HTERT RPE-1 (cell line): ENCODE data around the gene FMOD.

Experiments
- in situ Hi-C: fragments of 300-500 bp; cut with MboI; formaldehyde crosslinking; loops from 4 replicates; pipeline ENCODE4 v1.14.3; 2020; ENCODE audit warnings: low sequenced_read_pairs

Gene FMOD

DNA sequence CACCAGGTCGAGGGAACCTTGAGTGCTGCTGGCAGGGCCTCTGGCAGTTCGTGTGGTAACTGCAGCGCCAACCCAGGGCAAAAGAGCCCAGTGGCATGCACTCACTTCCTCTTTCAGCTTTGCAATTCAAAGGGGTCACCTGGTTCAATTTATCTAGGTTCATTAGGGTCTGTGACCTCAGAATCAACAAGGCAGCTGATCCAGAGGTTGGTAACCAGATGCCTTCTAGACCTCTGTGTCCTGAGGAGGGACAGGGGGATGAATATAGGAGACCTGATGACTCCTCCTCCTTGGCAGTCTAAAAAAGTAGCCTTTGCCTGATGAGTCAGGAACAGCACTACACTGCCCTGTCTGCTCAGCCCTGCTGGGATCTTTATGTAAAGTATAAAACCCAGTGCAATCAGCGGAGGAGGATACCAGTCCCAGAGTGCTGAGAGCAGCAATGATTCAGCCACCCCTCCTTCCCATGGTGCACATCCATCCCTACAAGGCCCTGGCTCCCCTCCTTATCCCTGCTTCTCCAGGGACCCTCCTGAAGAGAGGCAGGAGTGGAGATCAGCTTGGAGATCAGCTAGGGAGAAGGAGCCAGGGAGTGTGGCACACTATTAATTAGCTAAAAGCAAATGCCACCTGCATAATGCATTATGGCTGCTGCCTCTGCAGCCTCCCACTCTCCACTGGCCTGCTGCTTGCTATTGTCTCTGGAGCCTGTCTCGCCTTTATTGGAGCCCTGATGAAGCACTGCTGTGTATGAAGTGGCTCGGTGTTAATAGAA lies 11.2 kb upstream of the FMOD start:
- in situ Hi-C loops = no loop called here

DNA sequence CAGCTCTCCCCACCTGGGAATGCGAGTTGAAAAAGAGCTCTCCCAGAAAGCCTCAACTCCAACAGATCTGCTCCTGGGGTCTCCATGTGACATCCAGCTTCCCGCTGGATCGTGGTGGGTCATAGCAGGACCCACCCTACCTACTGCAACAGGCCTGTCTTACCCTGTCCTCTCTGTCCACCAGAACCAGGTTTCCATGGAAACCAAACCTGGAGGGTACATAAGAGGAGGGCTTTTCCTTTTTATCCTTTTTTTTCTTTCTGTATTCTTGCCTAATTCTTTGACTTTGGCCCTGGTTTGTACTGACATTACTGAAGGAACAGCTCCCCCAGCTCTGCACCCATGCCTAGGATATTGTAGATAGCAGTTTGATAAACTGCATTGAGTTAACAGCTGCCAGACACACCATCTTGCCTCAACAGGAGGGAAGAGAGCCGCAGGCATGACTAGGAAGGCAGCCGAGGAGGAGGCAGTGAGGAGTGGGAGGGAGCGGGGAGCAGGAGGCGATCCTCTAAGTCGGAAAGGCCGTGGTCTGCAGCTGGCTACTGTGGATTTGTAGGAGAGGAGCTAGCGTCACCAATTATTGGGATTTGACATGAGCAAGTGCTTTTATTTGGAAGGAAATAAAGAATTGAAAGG lies 9.7 kb upstream of the FMOD start:
- in situ Hi-C loops = no loop called here

DNA sequence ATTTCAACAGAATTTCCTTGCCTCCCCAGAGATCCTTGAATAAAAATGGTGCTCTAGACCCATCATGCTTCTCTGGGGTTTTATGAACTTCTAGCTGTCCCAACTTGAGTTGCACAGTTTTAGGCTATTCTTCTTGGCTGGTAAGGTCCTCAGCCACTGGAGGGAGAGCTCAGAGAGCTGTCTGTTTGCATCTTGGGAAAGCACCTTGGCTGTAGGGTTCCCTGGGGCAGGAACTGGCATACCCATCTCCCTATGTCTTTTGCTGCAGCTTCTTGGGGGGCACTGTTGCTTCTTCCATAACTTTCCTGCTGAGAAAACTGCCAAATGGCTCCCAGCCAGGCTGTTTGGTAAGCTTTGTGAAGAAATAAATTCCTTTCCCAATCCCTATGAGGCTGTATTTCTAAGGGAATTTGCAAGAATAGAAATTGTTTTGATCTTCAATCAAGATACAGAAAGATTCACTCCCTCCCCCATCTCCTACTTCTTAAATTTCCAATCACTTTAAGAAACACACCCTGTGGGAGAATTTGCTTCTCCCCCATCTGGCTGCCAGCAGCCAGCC lies 8.2 kb upstream of the FMOD start:
- in situ Hi-C loops = no loop called here

DNA sequence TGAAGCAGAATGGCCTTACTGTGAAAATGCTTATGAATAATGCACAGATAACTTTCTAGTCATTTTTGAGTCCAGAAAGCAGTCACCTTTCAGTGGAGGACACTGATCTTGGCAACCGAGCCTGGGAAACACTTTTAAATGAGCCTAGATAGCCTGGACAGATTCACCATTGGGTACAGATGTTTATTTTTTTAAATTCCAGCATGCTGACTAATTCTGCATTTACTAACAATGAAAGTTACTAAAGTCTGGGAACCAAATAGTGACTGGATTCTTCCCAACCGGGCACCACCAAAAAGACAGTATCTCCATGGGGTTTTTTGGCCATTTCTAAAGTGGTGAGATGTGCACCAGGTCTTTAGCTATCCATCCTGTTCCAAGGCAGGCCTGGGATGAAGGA lies 3.3 kb upstream of the FMOD start:
- in situ Hi-C loops = no loop called here

DNA sequence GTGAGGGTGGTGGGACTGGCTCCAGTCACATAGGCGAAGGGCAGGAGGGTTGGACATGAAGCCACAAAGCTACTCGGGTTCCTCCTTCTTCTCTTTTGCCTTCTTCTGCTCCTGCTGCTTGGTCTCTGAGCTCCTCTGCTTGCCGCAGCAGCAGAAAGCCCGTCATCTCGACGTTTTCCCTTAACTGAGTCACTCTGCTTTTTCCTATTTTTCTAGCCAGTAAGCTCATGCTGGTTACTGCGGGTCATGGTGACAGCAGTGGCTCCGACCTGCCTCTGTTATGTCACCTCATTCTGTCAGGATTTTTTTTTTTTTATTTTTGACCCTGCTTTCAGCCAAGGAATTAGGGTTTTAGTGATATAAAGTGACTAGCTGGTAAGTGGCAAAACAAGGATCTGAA lies 2.6 kb upstream of the FMOD start:
- in situ Hi-C loops = no loop called here

DNA sequence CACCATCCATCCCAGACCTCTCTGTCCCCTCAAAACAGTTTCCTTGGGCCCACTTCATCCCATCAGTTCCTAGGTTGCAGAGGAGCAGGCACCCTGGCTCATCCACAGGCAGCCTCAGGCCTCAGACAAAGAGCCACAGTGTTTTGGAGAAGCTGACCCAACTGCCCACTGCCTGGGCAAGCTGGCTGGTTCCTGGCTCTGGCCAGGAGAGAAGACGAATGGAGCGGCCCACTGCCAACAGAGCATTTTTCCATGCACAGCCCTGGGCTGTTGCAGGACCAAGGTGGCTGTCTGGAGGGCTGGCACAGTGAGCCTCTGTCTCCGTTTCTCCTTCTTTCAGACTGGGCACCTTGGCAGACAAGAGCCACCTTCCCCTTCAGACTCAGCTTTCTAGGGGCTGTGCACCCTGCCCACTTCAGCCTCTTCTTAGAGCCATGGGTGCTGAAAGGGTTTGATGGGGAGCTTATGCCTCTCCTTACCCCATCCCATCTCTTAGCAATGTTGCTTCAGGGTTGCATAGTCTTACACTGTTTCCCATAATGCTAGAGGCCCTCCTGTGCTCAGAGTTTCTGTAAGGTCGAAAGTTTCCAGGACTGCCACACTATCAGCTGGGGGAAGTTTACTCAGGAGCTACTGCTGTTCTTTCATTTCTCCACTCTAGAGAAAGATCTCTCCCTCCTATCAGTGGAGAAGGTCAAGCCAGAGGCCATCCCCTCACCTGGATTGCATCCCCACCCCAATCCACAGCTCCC lies 973 bp downstream of the FMOD start:
- in situ Hi-C loops = no loop called here

DNA sequence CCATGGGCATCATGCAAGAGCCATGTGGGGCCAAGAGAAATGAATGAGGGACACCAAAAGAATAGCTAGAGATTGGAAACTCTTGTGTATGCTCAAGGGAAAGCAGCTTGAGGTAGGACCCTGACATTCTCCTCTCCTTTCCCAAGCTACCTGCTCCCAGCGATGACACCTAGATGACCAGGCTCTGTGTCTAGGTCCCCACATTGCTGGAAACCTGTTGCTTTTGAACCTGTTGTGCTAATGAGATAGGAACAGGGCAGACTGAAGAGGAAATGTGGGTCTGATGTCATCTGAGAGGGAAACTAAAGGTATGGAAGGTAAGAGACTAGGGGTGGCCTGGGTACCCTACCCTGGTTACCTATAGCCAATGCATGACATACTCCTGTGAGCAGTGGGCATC lies 1.8 kb downstream of the FMOD start:
- in situ Hi-C loops = no loop called here

DNA sequence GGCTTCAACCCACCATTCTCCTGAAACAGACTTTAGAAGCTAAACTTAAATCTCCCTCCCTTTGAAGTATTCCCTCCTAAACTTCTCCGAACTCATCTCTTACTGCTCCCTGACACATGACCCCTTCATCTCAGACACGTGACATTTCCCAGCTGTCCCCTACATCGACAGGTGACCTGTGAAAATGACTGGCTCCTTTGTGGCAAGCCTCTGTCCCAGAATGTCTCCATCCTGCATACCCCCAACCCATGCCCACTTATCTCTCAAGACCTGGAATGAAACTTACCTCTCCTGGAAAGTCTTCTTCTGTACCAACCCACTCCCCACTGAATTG lies 4.2 kb downstream of the FMOD start:
- in situ Hi-C loops = no loop called here

DNA sequence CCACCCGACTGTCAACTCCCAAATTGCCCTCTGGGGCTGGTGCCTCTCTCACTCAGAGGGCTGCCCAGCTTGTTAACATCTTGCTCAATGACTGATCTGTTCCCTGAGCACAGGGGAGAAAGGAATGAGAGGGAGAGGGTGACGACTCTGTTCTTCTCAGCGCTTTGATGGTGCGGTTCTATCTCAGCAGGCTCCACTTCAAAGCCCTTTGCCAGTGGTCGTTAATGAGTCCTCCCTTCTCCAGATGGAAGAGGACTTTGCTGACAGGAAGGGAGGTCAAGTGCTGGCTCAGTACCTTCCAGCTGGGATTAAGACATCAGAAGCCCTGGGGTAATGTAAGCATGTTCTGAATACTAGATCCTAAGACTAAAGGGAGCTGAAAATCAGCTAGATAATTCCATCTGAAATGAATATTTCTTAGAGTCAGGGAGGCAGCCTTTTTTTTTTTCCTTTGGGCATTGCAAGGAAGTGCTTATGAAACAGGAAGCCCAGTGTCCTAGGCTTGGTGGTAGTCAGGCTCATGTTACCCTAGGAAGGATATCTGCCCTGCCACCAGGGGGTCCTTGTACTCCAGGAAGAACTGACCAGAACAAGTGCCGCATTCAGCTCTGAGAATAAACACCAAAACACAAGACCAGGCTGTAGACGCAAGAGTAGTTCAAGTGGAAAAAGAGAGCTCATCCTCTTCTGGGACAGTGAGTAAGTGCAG lies 4.7 kb downstream of the FMOD start:
- in situ Hi-C loops = no loop called here

DNA sequence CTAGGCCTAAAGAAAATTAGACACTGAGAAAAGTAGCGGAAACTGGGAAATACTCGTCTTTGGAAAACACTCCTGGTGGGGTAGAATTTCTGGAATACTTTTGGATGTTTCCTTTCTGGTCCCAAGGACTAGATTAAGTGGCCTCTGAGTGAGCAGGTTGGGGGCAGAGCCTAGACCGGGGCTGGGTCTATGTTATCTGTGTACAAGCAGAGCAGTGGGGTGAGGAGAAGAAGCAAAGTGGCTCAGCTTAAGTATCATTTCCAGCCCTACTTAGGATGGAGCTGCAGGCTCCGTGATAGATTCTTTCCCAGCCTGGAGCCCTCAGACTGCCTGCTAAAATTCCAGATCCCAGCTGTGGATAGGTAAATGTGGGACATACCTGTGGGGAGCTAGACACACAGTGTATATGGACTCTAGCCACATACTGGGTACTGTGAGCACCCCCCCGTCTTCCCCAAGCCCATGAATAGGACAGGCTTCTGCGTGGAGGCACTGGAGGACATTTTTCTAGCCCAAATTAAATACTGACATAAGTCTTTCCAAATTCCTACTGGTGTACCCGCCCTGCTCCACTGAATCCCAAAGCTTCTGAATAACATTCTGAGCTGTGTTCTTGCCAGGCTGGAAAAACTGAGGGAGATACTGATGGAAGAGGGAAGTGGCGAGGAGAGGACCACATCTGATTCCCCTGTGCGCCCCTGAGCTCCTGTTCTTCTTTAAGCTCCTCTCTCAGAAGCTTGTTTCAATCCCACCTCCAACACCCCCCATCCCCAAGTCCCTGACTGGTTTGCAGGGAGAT lies 6.8 kb downstream of the FMOD start:
- in situ Hi-C loops = no loop called here

DNA sequence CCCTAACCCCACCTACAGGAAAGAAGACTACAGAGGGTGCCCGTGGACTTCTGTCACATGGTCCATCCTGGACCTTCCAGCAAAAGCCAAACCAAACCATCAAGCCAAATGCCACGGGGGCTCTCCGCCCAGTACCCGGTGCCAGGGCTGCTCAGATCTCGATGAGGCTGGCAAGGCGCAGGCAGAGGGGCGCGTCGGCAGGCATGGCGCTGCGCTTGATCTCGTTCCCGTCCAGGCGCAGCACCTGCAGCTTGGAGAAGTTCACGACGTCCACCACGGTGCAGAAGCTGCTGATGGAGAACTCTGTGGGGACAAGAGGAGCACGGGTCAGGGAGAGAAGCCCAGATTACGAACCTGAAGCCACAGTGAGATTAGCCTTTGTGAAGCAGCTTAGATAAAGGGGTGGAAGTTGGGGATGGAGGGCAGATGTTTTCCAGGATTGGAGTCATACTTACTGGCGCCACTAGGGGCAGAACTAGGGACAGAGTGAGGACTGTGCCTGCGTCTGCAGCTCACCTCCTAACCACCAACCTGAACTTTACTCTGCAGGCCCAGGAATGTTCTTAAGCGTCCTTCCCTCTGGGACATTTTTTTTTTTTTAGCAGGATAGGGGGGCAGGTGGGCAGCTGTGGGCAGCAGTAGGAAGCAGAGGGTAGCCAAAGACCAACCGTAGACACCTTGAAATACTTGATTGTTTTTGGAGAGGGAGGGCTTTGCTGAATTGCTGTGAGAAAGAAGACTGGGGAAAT lies 8.6 kb downstream of the FMOD start:
- in situ Hi-C loops = no loop called here

DNA sequence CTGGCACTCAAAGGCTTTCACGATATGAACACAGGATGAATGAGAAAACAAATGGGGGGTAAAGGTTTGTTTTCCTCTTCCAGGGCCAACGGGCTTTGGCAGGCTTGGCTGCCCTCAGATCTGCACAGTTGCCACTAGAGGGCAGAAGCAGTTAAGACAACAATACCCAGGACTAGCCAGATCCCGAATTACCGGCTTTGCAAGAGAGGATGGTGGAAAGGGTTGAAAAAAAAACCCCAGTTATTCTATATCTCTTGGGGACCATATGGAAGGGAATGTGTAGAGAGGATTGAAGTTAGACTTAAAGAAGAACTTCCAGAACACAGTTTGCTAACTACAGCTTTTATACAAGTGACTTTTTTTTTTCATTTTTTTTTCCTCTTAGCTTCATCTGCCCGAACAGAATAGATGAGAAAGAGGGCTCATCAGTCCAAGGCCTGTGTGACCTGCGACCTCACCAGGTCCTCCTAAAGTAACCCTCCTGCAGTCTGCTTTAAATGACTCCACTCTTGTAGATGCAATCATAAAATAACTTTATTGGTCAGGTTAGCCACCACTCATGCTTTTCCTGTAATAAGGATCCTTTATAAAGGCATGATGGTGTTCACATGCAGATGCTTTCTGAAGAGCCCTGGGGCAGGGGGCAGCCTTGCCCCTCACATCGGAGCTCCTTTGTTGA lies 10.7 kb downstream of the FMOD start:
- in situ Hi-C loops = no loop called here

DNA sequence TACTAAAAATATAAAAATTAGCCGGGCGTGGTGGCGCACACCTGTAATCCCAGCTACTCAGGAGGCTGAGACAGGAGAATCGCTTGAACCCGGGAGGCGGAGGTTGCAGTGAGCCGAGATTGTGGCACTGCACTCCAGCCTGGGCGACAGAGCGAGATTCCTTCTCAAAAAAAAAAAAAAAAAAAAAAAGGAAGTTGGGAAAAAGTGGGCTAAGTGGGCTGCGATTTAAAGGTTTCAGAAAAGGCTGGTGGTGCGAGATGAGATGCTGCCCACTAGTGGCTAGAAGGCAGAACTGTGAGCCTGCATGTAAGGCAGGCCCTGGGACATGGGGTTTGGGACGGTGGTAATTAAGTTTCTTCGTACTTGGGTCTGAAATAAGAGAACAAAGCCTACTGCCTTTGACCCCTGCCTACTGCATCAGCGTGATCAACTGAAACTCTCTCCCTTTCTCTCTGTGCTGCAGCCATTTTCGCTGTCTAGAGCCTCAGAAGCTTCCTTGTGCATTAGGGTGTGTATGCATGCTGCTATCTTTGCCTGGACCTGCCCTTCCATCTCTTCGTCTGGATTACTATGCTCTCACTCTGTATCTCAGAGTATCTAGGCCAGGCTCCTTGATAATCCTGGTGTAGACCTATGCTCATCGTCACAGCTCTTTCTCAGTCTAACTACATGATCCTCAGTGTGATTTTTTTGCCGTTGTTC lies 12.4 kb downstream of the FMOD start:
- in situ Hi-C loops = no loop called here

DNA sequence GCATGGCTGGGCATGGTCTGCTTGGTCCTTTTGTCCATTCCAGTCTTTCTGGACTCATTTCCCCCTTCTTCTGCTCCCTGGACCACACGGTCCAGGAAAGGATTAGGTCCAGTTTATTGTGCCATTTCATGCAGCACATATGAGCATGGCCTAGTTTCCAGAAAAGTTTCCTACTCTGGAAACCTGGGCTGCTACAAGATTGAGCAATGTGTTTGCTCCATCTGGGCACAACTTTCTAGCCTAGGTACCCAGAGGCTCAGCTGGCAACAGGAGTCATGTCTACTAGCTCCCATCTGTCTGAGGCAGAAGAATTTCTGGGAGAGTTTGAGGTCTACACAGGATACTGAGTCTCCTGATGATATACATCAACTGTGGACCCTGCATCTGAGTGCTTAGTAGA lies 14.8 kb downstream of the FMOD start:
- in situ Hi-C loops = no loop called here

DNA sequence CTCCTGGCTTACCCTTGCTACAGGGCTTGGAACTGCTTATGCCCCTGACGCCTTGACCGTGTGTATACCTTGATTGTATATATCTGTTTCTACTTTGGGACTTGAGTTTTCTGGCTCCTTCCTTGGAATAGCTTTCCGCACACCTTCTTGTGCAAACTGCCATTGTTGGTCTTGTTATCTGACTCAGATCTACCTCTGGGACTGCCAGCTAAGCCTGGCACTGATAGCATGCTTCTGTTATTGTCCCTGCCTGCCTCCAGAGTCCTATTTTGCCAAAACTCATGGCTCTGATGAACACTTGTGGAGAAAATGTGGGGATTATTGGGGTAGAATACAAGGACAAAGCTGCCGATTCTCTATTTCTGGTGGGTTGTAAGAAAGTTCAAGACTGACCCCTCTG lies 15.4 kb downstream of the FMOD start:
- in situ Hi-C loops = no loop called here

DNA sequence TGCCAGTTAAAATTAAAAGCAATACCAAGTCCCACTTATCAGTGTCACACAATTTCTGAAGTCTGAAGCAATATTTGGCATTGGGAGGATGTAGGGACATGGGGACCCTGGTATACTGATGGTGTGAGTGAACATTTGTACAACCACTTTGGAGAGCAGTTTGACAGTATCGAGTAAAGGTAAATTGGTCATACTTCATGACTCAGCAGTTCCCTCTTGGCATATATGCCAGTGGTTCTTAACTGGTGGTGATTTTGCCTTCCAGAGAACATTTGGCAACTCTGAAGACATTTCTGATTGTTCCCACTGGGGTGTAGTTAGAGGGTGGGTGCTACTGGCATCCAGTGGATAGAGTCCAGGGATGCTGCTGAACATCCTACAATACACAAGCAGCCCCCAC lies 19.7 kb downstream of the FMOD start:
- in situ Hi-C loops = no loop called here

DNA sequence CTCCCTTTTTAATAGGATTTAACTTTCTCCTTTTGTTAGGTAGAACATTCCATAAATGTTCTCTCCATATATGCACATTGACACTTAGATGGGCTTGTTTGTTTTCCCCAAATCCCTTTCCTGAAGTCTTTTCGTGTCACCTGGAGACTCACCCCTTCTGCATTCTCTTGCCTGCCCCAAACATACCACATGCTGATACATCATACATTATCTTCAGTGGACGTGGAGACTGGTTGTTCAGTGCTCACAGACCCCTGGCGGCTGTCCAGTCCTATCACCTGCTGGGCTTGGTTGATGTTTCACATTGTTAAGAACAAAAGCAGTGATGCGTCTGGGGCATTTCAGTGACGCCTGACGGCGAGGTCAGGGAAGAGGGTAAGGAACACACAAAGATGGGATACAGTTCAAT lies 22.2 kb downstream of the FMOD start:
- in situ Hi-C loops = no loop called here

DNA sequence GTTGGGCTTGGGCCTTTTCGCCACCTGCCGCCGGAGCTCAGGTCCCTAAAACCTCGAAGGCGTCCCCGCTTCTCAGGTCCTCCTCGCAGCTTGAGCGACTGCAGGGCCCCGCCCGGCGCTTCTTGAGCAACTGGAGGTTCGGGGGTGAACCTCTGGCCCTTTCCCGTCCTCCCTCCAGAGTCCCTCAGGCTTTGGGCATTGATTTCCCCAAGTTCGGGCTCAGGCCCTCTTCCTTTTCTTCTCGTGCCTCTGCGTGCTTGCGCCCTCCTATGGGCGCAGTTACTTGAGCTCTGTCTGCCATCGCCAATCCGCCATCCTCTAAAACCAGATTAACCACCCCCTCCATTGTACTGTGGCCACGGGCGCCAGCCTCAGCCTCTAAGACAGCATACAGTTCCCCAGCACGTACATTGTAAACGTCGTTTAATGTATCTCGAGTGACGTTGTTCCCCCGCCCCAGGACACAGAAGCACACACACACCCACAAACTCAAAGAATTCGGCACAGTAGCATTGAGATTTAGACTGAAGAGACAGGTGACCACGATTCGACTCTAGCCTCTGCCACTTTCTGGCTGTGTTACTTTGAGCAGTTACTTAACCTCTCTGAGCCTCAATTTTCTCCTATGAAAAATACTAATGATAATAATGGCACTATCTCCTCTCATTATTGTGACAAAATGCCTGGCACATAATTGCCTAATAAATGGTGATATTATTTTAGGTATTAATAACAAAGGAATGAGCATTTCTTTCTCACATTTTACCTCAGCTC lies 23.1 kb downstream of the FMOD start:
- in situ Hi-C loops = no loop called here
